GM18951 (cell line): ENCODE data around the gene C4orf33.
"Not testable (repeated sequence)": the region's sequence is repeated elsewhere in the genome, so short reads cannot be mapped to it uniquely, and the experiment has no call there.

Experiments
- POLR2A ChIP-seq: IDR thresholded peaks from 4 replicates; pipeline ENCODE4 v1.6.1; 2011; ENCODE audit warnings: mild to moderate bottlenecking; ENCODE audit not compliant: insufficient read length, insufficient read depth; ENCODE audit errors: extremely low read depth
- in situ Hi-C: fragments of 300-500 bp; cut with MboI; formaldehyde crosslinking; loops from one replicate; pipeline ENCODE4 v1.12.0; 2022; ENCODE audit warnings: low sequenced_read_pairs, mixed read lengths, inconsistent platforms; ENCODE audit not compliant: unreplicated experiment

The C4orf33 gene

DNA sequence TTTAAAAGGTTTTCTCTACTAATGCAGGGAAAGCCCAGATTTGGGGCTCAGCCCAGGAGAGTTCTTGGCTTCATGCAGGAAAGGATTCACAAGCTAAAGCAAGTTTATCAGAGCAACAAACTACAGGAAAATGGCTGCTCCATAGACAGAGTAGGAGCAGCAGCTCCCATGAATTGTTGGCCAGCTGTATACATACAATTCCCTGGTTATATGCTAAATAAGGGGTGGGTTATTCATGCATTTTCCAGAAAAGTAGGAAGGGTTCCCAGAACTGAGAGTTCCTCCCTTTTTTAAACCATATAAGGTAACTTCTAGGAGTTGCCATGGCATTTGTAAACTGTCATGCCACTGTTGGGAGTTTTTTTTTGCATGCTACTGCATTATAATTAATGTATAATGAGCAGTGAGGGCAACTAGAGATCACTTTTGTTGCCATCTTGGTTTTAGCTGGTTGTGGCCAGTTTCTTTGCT is 2.6 kb downstream of the C4orf33 start:
- TF ChIP-seq POLR2A: no peak
- in situ Hi-C loops: no loop called here

DNA sequence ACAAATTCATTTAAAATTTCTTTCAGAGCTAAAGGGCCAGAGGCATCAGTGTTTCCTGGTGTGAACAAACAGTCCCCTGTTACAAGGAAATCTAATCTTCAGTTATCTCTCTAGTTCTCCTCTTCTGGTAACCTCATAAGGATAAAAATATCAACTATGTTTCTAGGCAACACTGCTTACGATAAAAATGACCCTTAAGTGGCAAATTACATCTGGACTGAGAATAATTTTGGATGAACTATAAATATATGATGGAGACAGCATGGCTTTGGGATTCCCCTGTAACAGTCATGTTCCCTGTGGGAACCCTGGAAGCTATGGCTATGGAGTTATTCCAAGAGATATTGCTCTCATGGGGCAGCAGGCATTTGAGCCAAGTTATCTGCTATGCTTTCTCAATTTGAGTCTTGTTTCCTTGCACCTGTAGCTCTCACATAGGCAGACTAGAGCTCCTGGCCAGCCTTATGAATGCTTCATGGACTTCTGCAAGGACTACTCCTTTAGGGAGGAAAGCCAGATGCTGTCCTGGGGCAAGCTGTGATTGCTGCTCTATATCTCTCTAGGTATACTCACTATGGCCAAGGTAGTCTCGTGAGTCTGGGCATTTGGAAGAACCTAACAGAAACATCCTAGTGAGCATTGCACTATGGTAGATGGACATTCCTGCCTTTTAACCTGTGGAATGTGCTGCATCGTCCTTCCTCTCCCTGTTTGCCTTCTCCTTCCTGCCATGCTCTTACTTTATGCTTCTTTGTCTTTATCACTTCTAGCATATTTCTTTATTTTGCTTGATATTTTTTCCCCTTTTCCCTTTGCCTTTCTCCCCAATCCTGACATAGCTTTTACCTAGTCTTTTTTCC is 14.2 kb downstream of the C4orf33 start:
- TF ChIP-seq POLR2A: no peak
- in situ Hi-C loops: no loop called here

DNA sequence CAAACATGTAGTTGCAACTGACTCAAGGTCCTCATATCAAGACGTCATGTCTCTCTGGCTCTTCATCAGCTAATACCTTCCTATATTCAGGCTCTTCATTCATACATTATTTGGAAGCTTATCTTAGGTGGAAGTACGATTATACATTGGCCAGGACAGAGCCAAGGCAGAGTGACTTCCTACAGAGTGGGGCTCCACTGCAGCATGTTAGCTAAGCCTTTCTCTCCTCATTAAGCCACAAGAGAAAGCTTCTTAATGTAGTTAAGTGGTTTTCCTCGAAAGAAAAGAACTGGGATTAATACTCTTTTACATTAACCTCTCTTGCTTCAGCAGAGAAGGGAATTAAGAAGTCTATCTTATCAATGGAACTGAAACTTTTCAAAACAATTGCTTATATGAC is 15.0 kb downstream of the C4orf33 start:
- in situ Hi-C loops: no loop called here
- no peak for TF ChIP-seq POLR2A

DNA sequence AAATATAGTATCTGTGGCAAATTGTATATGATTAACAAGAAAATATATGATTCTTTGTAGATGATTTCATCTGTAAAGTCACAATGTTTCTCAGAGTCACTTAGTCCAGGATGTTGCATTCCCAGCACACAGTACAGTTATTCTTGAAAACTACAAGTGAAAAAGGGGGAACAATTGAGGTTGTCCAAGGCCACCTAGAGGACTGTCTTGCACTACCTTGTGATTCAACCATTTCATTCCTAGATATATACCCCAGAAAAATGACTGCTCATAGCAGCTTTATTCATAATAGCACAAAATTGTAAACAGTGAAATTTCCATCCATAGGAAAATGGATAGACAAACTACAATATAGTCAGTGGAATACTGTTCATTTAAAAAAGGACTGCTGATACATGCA is 16.0 kb downstream of the C4orf33 start:
- in situ Hi-C loops: no loop called here
- TF ChIP-seq POLR2A: no peak

DNA sequence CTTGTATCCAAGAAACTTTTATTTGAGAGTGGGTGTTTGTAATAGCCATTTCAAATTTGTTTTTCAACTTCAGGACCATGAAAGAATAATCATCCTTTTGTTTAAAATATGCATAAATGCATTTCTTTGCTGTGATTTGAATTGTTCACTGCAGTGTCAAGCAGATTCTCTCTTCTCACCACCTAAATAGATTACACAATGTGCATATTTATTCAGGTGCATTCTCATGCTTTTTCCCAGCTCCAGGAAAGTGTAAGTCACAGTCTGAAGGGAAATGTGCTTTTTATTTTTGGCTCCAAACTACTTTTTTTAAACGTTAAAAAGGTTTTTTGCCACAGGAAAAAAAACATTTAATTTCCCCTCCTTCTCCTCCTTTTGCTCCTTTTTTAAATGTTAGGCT is 17.5 kb downstream of the C4orf33 start:
- in situ Hi-C loops: no loop called here
- no peak for TF ChIP-seq POLR2A

DNA sequence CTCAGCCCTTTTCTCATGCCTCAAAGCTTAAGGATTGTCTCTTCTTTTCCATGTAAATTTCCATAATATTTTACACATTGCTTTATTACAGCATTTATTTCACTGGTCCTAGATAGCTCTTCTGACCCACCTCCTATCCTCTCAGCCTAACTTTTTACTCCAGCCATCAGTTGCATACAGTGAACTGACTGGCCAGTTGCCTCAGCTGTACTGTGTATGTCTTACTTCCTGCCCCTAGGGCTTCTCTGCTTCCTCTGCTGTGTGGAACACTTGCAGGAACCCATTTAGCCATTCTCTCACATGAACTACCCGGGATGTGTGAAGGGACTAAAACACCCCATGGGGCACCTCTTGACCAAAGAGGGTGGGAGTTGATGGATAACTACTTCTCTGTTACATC is 18.0 kb downstream of the C4orf33 start:
- no peak for TF ChIP-seq POLR2A
- in situ Hi-C loops: no loop called here

DNA sequence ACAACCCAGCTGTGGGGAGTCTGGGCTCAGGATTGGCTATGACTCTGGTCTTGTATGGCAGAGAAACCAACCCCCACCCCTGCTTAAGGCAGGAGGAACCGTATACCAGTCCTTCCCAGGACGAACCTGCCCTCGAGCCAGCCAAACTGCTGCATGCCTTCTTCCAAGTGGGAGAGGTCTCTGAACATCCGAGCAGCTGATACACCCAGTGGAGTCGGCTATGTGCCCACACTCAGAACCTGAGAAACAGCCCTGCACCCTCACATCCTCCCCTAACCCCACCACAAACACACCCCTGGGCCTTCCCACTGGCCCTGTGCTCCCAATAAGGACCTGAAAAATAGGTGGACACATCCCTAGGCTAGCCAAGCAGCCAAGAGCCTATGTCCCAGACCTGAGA is 21.8 kb downstream of the C4orf33 start:
- no peak for TF ChIP-seq POLR2A
- in situ Hi-C loops: no loop called here

DNA sequence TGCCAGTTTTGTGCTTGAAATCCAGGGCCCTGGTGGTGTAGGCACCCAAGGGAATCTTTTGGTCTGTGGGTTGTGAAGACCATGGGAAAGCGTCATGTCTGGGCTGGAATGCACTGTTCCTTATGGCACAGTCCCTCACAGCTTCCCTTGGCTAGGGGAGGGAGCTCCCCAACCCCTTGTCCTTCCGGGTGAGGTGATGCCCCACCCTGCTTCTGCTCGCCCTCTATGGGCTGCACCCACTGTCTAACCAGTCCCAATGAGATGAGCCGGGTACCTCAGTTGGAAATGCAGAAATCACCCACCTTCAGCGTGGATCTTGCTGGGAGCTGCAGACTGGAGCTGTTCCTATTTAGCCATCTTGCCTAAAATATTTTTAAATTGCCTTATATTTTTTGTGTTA is 30.7 kb downstream of the C4orf33 start:
- in situ Hi-C loops: not testable (repeated sequence)

DNA sequence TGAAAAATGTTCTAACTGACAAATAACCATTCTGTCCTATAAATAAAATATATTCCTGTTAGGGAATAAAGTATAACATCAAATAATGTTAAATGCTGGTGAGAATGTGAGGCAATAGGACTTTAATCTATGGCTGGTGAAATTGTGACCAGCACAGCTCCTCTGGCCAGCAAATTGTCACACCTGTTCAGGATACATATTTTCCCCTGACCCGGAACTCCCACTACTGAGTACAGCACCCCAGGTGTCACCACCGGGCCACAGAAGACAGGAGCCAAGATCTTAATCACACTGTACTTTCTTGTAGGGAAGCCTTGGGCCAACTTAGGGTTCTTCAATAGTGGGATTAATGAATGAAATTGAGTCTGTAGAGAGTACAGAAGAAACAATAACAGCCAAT is 33.2 kb downstream of the C4orf33 start:
- in situ Hi-C loops: no loop called here
- no peak for TF ChIP-seq POLR2A

DNA sequence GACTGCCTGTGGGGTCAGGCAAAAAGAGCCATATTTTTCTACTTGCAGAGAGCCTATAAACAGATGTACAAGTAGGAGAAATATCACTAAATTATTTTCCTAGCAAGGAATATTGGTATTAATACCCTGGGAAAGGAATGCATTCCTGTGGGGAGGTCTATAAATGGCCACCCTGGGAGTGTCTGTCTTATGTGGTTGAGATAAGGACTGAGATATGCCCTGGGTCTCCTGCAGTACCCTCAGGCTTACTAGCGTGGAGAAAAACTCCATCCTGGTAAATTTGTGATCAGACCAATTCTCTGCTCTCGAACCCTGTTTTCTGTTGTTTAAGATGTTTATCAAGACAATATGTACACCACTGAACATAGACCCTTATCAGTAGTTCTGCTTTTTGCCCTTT is 35.4 kb downstream of the C4orf33 start:
- no peak for TF ChIP-seq POLR2A
- in situ Hi-C loops: no loop called here

DNA sequence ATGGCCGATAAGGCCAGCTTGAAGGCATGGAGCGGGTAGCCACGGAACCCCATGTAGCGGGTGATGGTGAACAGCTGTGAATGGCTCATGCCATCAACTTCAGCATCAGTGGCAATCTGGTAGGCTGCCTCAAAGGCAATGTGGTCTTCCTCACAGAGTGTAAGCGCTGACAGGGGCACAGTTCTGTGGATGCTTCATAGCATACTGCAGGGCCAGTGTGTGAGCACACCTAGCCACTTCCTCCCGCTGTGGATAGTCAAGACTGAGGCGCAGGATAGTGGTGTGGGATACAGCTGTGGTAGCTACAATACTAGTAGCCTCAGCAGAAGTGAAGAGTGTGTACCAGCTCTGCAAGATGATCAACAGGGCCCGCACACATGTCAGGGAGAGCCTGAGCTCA is 40.5 kb downstream of the C4orf33 start:
- in situ Hi-C loops: no loop called here
- no peak for TF ChIP-seq POLR2A

DNA sequence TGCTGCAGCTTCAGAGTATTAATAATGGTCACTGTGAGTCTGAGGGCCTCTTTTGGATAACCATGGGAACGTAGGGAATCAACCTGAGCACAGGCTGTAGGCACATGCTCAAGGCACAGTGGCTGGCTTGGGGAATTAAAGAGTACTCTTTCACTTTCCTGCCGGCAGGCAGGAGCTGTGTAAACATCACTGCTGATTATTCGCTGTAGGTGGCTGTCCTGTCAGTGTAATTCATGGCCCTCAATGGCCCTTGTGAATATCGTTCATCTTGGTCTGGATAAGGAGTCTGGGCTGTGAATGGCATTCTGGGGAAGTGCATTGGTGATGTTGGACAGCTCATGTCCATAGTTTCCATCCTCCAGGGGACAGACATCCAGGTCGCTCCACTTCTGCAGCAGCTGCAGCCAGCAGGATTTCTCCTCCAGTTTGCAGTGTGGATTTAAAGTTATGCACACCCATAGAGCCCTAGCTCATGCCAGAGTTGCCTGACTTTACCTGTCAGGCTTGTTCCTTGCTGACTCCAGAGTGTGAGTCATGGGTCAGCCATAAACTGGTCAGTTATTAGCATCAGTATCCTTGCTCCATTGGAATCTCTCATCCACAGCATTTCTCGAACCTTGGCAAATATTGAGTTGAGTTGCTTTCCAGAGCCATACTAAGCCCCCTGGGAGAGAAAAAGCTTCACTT is 43.0 kb downstream of the C4orf33 start:
- in situ Hi-C loops: no loop called here
- no peak for TF ChIP-seq POLR2A

DNA sequence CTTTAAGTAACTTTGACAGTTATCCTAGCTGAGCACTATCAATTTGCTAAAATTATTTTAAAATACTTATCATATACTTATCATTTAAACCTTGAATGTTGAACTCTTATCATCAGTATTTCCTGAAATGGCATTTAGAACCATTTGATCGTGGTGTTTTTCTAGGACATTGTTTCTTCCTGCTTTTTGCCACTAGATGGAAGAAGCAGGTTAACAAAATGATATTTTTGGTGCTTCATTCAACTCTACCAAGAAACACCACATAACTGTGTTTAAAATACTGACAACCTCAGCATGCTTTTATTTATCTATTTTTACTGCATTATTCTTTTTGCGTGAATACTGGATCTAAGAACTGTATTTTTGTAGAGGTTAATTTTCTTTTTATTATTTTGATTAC is 44.6 kb downstream of the C4orf33 start:
- no peak for TF ChIP-seq POLR2A
- in situ Hi-C loops: no loop called here

DNA sequence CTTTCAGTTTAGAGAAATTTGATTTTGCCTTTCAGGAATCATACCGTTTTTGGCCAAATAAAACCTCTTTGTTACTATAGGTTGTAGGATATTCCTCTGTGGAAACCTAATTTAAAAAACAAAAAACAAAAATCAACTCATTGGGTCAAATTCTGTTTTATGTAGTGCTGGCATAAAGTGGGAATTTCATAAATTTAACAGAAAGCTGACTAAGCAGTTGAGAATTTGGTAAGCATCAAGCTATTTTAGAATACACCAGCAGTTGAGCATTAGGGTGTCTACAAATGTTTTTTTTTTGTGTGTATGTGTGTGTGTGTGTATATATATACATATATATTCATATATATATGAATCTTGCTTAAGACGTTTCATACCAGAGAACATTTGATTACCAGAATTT is 47.4 kb downstream of the C4orf33 start:
- in situ Hi-C loops: no loop called here
- TF ChIP-seq POLR2A: no peak

DNA sequence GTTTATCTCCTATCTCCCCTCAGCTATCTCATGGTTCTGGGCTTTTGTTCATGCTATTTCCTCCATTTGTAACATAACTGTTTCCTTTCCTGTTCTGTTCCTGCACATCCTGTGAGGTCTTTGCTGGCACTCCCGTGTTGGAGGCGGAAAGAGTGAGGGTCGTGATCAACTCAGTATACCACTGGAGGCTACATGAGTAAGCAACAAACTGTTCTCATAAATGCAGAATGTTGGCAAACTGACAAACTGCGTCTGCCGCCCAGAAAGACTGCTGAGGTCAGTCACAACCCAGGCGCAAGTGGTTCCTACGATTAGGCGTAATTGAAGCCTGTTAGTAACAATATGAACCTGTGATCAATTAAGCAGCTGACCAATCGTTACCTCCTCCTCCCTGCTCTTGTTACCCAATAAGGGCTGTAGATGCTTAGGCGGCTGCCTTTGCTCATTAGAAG is 48.8 kb downstream of the C4orf33 start:
- in situ Hi-C loops: no loop called here
- no peak for TF ChIP-seq POLR2A
